CD4-positive, alpha-beta T cell treated with Interleukin-17A for 1 hour (primary cell): ENCODE measurements around the gene NR2F1-AS1.
"Not testable (repeated sequence)": the region's sequence is repeated elsewhere in the genome, so short reads cannot be mapped to it uniquely, and the experiment has no call there.

Source experiments
- DNase-seq: peaks from one replicate; pipeline ENCODE4 v3.0.0-alpha.2; 2020

The NR2F1-AS1 gene

GRCh38 chr5:93423300-93423699, 157.7 kb downstream of the NR2F1-AS1 start:
- no peak for DNase-seq

- no peak for DNase-seq
Observed at GRCh38 chr5:93422652-93423280, 158.3 kb downstream of the NR2F1-AS1 start.

GRCh38 chr5:93421987-93422401, 159.0 kb downstream of the NR2F1-AS1 start:
- no peak for DNase-seq

GRCh38 chr5:93421468-93421867, 159.6 kb downstream of the NR2F1-AS1 start:
- no peak for DNase-seq

GRCh38 chr5:93417490-93417889, 163.5 kb downstream of the NR2F1-AS1 start:
- DNase-seq: no peak

- DNase-seq: no peak
Observed at GRCh38 chr5:93415819-93416218, 165.2 kb downstream of the NR2F1-AS1 start.

- DNase-seq: no peak
Observed at GRCh38 chr5:93411716-93412115, 169.3 kb downstream of the NR2F1-AS1 start.

GRCh38 chr5:93409691-93410090, 171.3 kb downstream of the NR2F1-AS1 start:
- no peak for DNase-seq

GRCh38 chr5:93407454-93407853, 173.6 kb downstream of the NR2F1-AS1 start:
- DNase-seq: no peak

- no peak for DNase-seq
Observed at GRCh38 chr5:93406971-93407401, 174.0 kb downstream of the NR2F1-AS1 start.

GRCh38 chr5:93404246-93404645, 176.8 kb downstream of the NR2F1-AS1 start:
- no peak for DNase-seq

- no peak for DNase-seq
Observed at GRCh38 chr5:93403141-93403928, 177.7 kb downstream of the NR2F1-AS1 start.

GRCh38 chr5:93402451-93402850, 178.6 kb downstream of the NR2F1-AS1 start:
- DNase-seq: no peak

GRCh38 chr5:93401634-93402213, 179.3 kb downstream of the NR2F1-AS1 start:
- no peak for DNase-seq

- DNase-seq: no peak
Observed at GRCh38 chr5:93399675-93400074, 181.3 kb downstream of the NR2F1-AS1 start.

- DNase-seq: no peak
Observed at GRCh38 chr5:93395971-93396379, 185.0 kb downstream of the NR2F1-AS1 start.

- DNase-seq: no peak
Observed at GRCh38 chr5:93395010-93395409, 186.0 kb downstream of the NR2F1-AS1 start.

GRCh38 chr5:93394301-93394700, 186.7 kb downstream of the NR2F1-AS1 start:
- no peak for DNase-seq

GRCh38 chr5:93391169-93391568, 189.8 kb downstream of the NR2F1-AS1 start:
- not testable (repeated sequence) for DNase-seq

GRCh38 chr5:93385655-93386054, 195.4 kb downstream of the NR2F1-AS1 start:
- no peak for DNase-seq

- DNase-seq: no peak
Observed at GRCh38 chr5:93384995-93385394, 196.0 kb downstream of the NR2F1-AS1 start.

- no peak for DNase-seq
Observed at GRCh38 chr5:93384026-93384425, 197.0 kb downstream of the NR2F1-AS1 start.

- no peak for DNase-seq
Observed at GRCh38 chr5:93382188-93382825, 198.7 kb downstream of the NR2F1-AS1 start.

GRCh38 chr5:93381057-93381456, 200.0 kb downstream of the NR2F1-AS1 start:
- no peak for DNase-seq
